Body of pancreas (tissue), 4 donors: ENCODE data around the gene CLDN2.

Experiments
- CTCF ChIP-seq, 7 experiments: fragments of 450-650 bp in 4 of 7; fragments of 200-600 bp in 3 of 7; sonication (generic) in 3 of 7; IDR thresholded peaks; one replicate each; pipeline ENCODE4 v1.5.1; 2016 to 2019; ENCODE audit warnings: antibody characterized with exemption in 7 of 7
- POLR2A ChIP-seq, 3 donors: fragments of 450-650 bp; IDR thresholded peaks; one replicate each; pipeline ENCODE4 v1.6.1; 2016; ENCODE audit warnings: antibody characterized with exemption in 3 of 3, mild to moderate bottlenecking in 2 of 3

- TF ChIP-seq POLR2A (IDR thresholded peaks at IDR 0.05) (no peak), CTCF (IDR thresholded peaks at IDR 0.05) (no peak)
These were observed 12.3 kb downstream of the CLDN2 start for GRCh38 chrX:106932492-106932923.
